Measurements from ENCODE around the gene GOLPH3.
"Not testable (repeated sequence)": the region's sequence is repeated elsewhere in the genome, so short reads cannot be mapped to it uniquely, and the experiment has no call there.

GOLPH3 gene

DNA sequence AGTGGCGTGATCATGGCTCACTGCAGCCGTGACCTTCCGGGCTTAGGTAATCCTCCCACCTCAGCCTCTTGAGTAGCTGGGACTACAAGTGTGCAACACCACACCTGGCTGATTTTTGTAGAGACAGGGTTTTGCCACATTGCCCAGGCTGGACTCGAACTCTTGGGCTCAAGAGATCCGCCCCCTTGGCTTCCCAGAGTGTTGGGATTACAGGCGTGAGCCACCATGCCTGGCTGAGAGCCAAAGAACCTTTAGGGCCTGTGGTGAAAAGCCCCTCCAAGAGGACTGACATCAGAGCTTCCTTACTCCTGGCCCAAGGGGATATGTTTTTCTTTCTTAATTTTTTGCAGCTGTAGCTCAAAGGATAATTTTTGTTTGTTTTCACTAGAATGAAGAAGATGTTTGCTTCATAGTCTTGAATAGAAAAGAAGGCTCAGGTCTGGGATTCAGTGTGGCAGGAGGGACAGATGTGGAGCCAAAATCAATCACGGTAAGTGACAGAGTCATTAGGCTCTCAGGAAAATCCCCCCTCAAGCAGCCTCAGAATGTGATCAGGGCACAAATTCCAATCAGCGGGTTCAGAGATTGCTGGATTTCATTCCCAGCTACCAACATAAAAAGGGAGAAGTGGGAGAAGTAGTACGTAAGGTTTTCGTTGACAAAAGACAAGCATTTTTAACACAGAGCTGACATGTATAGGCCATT is 77.1 kb downstream of the GOLPH3 start:
- DNase-seq, result no peak

DNA sequence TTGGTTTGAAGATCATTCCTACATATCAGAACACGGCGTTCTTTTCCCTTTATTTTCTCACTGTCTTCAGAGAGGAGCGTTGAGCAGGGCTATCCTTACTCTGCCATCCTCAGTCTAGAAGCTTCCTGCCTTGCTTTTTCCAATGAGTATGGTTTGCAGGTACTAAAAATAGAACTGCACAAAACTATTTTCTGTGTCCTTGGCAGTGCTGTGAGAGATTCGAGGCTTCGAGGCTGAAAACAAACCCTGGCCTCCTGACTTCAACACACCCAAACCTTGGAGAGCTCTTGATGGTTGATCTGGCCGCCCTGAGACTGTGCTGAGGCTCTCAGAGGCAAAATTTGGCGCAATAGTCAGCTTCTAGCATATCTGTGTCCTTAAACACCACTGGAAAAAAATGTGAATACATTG is 78.9 kb downstream of the GOLPH3 start:
- DNase-seq, result no peak

DNA sequence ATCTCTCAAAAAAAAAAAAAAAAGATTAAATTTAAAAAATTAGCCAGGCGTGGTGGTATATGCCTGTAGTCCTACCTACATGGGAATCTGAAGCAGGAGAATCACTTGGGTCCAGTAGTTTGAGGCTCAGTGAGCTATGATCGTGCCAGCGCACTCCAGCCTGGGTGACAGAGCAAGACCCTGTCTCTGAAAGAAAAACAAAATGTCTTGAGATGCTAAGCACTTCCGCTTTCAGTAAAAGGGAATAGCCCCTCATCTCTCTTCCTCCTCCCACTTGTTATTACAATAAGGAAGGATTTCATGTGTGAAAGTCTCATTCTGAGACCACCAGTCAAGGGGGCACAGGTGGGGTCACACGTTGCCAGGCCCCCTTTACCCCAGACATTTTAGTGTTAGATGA is 79.4 kb downstream of the GOLPH3 start:
- no peak for DNase-seq

DNA sequence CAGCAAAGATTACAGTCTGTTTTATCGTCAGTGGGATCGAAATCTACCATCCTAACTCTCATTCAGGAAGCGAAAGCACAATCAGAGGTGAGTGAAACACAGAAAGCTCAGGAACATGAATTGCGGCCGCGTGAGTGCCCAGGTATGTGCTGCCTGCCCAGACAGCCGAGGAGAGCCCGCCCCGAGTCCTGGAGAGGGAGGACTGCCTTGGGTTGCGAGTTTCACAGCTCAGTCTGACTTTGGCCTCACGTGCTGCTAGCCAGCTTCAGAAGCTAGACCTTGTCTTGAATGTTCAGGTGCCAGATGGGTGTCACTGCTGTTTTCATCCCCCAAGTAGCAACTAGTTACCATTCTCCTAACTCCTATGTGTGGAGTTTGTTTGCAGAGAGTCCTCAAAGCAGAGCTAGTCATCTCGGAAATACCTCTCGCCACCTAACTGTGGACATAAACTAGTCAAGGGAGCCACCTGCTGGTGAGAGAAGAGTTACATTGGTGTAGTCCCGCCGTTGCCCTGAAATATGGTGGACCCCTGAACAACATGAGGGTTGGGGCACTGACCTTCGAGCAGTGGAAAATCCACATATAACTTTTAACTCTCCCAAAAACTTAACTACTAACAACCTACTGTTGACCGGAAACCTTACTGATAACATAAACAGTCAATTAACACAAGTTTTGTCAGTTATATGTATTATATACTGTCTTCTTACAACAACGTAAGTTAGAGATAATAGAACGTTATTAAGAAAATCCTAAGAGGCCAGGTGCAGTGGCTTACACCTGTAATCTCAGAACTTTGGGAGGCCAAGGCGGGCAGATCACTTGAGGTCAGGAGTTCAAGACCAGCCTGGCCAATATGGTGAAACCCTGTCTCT is 80.9 kb downstream of the GOLPH3 start:
- peak; percentile 52 for DNase-seq

DNA sequence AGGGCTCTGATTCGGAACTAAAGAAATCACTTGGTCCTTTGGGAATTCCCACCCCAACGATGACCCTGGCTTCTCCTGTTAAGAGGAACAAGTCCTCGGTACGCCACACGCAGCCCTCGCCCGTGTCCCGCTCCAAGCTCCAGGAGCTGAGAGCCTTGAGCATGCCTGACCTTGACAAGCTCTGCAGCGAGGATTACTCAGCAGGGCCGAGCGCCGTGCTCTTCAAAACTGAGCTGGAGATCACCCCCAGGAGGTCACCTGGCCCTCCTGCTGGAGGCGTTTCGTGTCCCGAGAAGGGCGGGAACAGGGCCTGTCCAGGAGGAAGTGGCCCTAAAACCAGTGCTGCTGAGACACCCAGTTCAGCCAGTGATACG is 83.4 kb downstream of the GOLPH3 start:
- no peak for DNase-seq

DNA sequence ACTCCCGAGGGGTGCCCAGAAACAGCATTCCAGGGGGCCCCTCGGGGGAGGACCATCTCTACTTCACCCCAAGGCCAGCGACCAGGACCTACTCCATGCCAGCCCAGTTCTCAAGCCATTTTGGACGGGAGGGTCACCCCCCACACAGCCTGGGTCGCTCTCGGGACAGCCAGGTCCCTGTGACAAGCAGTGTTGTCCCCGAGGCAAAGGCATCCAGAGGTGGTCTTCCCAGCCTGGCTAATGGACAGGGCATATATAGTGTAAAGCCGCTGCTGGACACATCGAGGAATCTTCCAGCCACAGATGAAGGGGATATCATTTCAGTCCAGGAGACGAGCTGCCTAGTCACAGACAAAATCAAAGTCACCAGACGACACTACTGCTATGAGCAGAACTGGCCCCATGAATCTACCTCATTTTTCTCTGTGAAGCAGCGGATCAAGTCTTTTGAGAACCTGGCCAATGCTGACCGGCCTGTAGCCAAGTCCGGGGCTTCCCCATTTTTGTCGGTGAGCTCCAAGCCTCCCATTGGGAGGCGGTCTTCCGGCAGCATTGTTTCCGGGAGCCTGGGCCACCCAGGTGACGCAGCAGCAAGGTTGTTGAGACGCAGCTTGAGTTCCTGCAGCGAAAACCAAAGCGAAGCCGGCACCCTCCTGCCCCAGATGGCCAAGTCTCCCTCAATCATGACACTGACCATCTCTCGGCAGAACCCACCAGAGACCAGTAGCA is 83.9 kb downstream of the GOLPH3 start:
- DNase-seq, result no peak

DNA sequence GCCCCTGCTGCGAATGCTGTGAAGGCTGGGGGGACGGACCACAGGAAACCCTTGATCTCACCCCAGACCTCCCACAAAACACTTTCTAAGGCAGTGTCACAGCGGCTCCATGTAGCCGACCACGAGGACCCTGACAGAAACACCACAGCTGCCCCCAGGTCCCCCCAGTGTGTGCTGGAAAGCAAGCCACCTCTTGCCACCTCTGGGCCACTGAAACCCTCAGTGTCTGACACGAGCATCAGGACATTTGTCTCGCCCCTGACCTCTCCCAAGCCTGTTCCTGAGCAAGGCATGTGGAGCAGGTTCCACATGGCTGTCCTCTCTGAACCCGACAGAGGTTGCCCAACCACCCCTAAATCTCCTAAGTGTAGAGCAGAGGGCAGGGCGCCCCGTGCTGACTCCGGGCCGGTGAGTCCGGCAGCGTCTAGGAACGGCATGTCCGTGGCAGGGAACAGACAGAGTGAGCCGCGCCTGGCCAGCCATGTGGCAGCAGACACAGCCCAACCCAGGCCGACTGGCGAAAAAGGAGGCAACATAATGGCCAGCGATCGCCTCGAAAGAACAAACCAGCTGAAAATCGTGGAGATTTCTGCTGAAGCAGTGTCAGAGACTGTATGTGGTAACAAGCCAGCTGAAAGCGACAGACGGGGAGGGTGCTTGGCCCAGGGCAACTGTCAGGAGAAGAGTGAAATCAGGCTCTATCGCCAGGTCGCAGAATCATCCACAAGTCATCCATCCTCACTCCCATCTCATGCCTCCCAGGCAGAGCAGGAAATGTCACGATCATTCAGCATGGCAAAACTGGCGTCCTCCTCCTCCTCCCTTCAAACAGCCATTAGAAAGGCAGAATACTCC is 84.7 kb downstream of the GOLPH3 start:
- DNase-seq, result no peak

DNA sequence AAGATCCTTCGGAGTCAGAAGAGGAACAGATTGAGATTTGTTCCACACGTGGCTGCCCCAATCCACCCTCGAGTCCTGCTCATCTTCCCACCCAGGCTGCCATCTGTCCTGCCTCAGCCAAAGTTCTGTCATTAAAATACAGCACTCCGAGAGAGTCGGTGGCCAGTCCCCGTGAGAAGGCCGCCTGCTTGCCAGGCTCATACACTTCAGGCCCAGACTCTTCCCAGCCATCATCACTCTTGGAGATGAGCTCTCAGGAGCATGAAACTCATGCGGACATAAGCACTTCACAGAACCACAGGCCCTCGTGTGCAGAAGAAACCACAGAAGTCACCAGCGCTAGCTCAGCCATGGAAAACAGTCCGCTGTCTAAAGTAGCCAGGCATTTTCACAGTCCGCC is 85.9 kb downstream of the GOLPH3 start:
- no peak for DNase-seq

DNA sequence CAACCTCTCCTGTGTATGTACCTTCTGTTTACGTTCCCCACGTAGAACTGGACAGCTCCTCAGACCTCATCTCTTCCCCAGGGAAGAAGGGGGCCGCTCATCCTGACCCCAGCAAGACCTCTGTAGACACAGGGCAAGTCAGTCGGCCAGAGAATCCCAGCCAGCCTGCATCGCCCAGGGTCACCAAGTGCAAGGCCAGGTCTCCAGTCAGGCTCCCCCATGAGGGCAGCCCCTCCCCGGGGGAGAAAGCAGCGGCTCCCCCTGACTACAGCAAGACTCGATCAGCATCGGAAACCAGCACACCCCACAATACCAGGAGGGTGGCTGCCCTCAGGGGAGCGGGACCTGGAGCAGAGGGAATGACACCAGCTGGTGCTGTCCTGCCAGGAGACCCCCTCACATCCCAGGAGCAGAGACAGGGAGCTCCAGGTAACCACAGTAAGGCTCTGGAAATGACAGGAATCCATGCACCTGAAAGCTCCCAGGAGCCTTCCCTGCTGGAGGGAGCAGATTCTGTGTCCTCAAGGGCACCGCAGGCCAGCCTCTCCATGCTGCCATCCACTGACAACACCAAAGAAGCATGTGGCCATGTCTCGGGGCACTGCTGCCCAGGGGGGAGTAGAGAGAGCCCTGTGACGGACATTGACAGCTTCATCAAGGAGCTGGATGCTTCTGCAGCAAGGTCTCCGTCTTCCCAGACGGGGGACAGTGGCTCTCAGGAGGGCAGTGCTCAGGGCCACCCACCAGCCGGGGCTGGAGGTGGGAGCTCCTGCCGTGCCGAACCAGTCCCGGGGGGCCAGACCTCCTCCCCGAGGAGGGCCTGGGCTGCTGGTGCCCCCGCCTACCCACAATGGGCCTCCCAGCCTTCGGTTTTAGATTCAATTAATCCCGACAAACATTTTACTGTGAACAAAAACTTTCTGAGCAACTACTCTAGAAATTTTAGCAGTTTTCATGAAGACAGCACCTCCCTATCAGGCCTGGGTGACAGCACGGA is 86.7 kb downstream of the GOLPH3 start:
- DNase-seq, result no peak

DNA sequence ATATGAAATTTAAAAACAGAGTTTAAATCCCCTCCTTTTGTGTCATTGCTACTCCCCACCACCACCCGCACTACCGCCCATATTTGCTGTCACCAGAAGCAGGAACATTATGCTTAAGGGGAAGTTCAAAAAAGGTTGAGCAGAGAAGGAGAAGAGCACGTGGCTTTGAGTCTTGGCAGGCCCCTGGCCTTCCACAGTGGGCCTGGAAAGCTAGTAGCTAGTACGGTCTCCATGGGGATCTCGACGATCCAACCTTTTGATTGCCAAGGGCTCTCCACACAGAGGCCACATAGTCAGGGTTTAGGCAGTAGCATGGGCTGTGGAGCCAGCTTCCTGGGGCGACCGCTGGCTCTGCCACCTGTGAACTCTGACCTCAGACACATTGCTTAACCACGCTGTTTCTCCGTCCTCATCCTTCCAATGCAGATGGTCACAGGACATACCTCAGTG is 90.1 kb downstream of the GOLPH3 start:
- DNase-seq, result no peak

DNA sequence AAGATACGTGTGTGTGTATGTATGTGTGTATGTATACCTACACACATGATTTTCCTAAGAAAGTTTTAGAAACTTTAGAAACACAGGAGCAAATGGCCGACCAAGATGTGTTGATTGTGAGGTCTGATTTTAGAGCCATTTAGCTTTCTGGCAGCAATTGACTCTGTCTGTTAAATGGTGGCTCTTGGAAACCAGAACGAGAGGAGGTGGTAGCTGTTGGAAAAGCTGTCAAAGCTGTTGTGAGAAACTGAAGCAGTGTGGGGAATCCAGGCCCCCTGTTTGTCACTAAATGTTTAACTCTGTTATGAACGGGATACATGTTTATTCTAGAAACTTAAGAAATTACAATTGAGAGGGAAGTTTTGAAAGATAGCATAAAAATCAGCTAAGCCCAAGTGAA is 91.4 kb downstream of the GOLPH3 start:
- DNase-seq, result no peak

DNA sequence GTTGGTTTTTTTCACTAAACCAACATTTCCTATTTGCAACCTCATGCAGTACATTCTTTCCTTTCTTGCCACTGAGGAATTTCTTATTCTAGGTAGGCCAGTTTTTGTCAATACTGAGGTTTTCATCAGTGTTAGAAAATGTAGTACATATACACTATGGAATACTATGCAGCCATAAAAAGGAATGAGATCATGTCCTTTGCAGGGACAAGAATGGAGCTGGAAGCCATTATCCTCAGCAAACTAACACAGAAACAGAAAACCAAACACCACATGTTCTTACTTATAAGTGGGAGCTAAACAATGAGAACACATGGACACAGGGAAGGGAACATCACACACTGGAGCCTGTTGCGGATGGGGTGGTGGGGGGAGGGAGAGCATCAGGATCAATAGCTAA is 93.6 kb downstream of the GOLPH3 start:
- DNase-seq, result not testable (repeated sequence)

DNA sequence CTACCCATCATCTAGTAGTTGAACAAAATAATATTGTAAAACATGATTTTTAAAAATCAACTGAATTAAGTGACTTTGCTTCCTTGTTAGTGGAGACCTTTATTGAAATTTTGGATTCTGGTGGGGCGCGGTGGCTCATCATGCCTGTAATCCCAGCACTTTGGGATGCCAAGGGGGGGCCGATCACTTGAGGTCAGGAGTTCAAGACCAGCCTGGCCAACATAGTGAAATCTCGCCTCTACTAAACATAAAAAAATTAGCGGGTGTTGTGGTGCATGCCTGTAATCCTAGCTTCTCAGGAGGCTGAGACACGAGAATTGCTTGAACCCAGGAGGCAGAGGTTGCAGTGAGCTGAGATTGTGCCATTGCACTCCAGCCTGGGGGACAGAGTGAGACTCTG is 95.3 kb downstream of the GOLPH3 start:
- not testable (repeated sequence) for DNase-seq

DNA sequence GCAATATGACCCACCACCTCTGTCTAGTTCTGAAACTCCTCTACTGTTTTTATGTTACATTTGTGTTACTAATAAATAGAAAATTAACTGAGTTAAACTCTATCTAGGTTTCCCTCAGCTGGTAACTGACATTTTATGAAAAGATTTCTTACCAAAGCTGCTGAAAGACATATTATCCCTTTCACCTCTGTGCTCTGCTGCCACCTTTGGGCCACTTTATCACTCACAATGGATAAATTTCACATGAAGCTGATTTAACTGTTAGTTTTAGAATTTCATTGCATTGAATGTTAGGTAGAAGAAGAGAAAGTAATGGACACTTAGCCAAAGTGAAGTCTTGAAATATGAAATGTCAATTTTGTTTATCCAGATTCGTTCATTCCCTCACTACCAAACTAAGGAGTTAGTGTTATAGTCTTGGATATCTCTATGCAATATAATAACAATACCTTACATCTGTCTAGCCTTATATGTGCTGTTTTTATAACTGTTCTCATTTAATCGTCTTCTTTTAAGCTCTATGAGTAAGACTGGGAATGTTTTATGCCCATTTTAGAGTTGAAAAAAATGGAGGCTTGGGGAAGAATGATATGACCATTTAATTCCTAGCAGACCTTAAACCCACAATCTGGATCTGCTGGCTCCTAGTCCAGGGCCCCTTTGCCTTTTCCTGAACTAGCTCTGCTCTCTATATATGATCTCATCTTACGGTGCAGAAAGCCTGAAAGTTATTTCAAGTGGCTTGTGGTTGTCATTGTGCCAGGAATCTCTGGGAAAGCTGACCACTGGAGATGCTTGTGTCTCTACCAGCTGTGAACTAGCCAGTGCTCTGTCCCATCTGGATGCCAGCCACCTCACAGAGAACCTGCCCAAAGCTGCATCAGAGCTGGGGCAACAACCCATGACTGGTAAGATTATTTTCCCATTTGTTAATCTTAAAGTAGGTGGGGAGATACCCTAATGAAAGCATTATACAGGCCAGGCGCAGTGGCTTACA is 97.1 kb downstream of the GOLPH3 start:
- peak; percentile 28 for DNase-seq

Measured in activated CD4-positive, alpha-beta T cell treated with anti-CD3 and anti-CD28 coated beads, Interleukin-2, amount 50 U/mL, for 1 hour (primary cell).